ENCODE data around the gene MAML2.

MAML2 gene

DNA sequence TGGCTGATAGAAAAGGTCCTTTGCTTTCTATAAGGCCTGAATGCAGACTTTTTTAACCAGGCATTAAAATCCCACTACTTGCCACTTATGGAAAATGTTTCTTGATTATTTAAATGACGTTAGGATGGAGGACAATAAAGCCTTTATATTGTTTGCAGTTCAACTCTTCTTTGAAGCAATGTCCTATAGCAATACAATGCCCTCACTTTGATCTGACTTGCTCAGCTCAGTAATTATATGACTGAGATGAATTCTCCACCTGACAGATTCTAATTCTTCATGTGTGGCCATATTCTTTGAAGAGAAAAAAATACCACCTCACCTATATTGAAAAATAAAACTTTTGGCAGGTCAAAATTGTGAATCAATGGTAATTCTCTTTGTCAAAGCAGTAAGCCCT, 237.1 kb downstream of the MAML2 start:
- Histone ChIP-seq H3K27me3 (replicated peaks; ENCODE audit: insufficient read depth, low read length) (no peaks in the 10 kb centered on the region), H3K4me3 (ENCODE audit: low read length) (no peak overlapping the region), H3K9ac (ENCODE audit: low read length) (no peak overlapping the region), H4K20me1 (ENCODE audit: insufficient read depth, low read length) (no peaks in the 10 kb centered on the region), H3K4me1 (ENCODE audit: low read length) (no peaks in the 10 kb centered on the region), H3K4me2 (ENCODE audit: low read depth, low read length) (no peak overlapping the region), H3K9me3 (replicated peaks; ENCODE audit: insufficient read depth, low read length) (no peaks in the 10 kb centered on the region), H3K9me2 (replicated peaks; ENCODE audit: insufficient read depth, low read length) (no peaks in the 10 kb centered on the region), H3K36me3 (replicated peaks; ENCODE audit: insufficient read depth, low read length) (no peaks in the 10 kb centered on the region), H3K79me2 (ENCODE audit: low read length) (no peaks in the 10 kb centered on the region), H3F3A (ENCODE audit: insufficient read depth, low read length) (no peaks in the 10 kb centered on the region), H3K27ac (ENCODE audit: low read length) (no peak overlapping the region), H2AFZ (ENCODE audit: low read length) (no peak overlapping the region)
- no peak for DNase-seq
- TF ChIP-seq EZH2 (optimal IDR thresholded peaks at IDR 0.05; ENCODE audit: low read depth, low read length) (no peak), EZH2phosphoT487 (IDR thresholded peaks at IDR 0.05; ENCODE audit: low read length) (no peak)
- TF ChIP-seq, protein P1, sequence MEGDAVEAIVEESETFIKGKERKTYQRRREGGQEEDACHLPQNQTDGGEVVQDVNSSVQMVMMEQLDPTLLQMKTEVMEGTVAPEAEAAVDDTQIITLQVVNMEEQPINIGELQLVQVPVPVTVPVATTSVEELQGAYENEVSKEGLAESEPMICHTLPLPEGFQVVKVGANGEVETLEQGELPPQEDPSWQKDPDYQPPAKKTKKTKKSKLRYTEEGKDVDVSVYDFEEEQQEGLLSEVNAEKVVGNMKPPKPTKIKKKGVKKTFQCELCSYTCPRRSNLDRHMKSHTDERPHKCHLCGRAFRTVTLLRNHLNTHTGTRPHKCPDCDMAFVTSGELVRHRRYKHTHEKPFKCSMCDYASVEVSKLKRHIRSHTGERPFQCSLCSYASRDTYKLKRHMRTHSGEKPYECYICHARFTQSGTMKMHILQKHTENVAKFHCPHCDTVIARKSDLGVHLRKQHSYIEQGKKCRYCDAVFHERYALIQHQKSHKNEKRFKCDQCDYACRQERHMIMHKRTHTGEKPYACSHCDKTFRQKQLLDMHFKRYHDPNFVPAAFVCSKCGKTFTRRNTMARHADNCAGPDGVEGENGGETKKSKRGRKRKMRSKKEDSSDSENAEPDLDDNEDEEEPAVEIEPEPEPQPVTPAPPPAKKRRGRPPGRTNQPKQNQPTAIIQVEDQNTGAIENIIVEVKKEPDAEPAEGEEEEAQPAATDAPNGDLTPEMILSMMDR (IDR thresholded peaks at IDR 0.05; ENCODE audit: low read length) = no peak

DNA sequence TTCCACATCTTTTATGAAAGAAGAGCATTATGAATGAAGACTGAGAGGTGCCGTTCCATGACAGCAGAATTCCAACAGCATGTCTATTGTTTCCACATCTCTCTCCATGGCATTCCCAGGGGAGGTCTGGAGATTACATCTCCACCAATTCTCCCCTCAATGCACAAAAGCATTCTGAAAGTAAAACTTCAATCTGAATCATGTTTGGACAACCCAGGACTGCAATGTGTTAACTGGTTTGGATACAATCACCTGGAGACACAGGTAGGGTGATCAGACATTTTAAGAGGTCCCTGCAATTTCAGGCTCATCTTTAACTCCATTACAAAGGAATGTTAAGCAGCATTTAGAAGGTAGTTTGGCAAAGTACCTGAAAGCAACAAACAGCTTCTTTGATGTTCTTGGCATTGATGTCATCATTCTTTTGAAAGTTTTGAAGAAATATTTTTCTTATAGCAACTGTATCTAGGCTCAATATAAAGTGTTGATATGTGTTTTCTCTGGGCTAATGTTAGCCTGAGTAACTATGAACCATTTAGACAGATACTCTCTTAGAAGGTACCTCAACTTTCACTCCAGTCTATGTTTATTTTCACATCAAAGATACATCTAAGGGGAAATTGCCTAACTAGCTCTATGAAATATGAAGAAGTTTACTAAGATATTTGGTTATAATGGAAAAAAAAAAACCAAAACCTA, 237.6 kb downstream of the MAML2 start:
- H3K79me2 ChIP-seq (ENCODE audit: low read length) = no peaks in the 10 kb centered on the region
- H3K9me2 ChIP-seq (replicated peaks; ENCODE audit: insufficient read depth, low read length) = no peaks in the 10 kb centered on the region
- H3K4me3 ChIP-seq (ENCODE audit: low read length) = no peak overlapping the region
- H2AFZ ChIP-seq (ENCODE audit: low read length) = no peak overlapping the region
- no peaks in the 10 kb centered on the region for H4K20me1 ChIP-seq (ENCODE audit: insufficient read depth, low read length)
- H3F3A ChIP-seq (ENCODE audit: insufficient read depth, low read length) = no peaks in the 10 kb centered on the region
- H3K9ac ChIP-seq (ENCODE audit: low read length) = no peak overlapping the region
- H3K4me1 ChIP-seq (ENCODE audit: low read length) = no peaks in the 10 kb centered on the region
- no peaks in the 10 kb centered on the region for H3K27me3 ChIP-seq (replicated peaks; ENCODE audit: insufficient read depth, low read length)
- TF ChIP-seq, protein P1 (IDR thresholded peaks at IDR 0.05; ENCODE audit: low read length) = no peak
- TF ChIP-seq EZH2 (optimal IDR thresholded peaks at IDR 0.05; ENCODE audit: low read depth, low read length) = no peak
- TF ChIP-seq EZH2phosphoT487 (IDR thresholded peaks at IDR 0.05; ENCODE audit: low read length) = no peak
- H3K36me3 ChIP-seq (replicated peaks; ENCODE audit: insufficient read depth, low read length) = no peaks in the 10 kb centered on the region
- H3K9me3 ChIP-seq (replicated peaks; ENCODE audit: insufficient read depth, low read length) = no peaks in the 10 kb centered on the region
- no peak overlapping the region for H3K4me2 ChIP-seq (ENCODE audit: low read depth, low read length)
- DNase-seq = no peak
- no peak overlapping the region for H3K27ac ChIP-seq (ENCODE audit: low read length)

GRCh38 chr11:96104496-96104895, 238.5 kb downstream of the MAML2 start:
- H3K27ac ChIP-seq (ENCODE audit: low read length) = no peak overlapping the region
- H3K27me3 ChIP-seq (replicated peaks; ENCODE audit: insufficient read depth, low read length) = no peaks in the 10 kb centered on the region
- DNase-seq = no peak
- no peaks in the 10 kb centered on the region for H3K79me2 ChIP-seq (ENCODE audit: low read length)
- no peak overlapping the region for H3K9ac ChIP-seq (ENCODE audit: low read length)
- no peaks in the 10 kb centered on the region for H3K4me1 ChIP-seq (ENCODE audit: low read length)
- TF ChIP-seq, protein P1 (IDR thresholded peaks at IDR 0.05; ENCODE audit: low read length) = no peak
- TF ChIP-seq EZH2 (optimal IDR thresholded peaks at IDR 0.05; ENCODE audit: low read depth, low read length) (no peak), EZH2phosphoT487 (IDR thresholded peaks at IDR 0.05; ENCODE audit: low read length) (no peak)
- no peak overlapping the region for H3K4me3 ChIP-seq (ENCODE audit: low read length)
- no peak overlapping the region for H3K4me2 ChIP-seq (ENCODE audit: low read depth, low read length)
- no peaks in the 10 kb centered on the region for H3K9me3 ChIP-seq (replicated peaks; ENCODE audit: insufficient read depth, low read length)
- no peak overlapping the region for H2AFZ ChIP-seq (ENCODE audit: low read length)
- no peaks in the 10 kb centered on the region for H3F3A ChIP-seq (ENCODE audit: insufficient read depth, low read length)
- H3K9me2 ChIP-seq (replicated peaks; ENCODE audit: insufficient read depth, low read length) = no peaks in the 10 kb centered on the region
- H4K20me1 ChIP-seq (ENCODE audit: insufficient read depth, low read length) = no peaks in the 10 kb centered on the region
- no peaks in the 10 kb centered on the region for H3K36me3 ChIP-seq (replicated peaks; ENCODE audit: insufficient read depth, low read length)

Measured in MM.1S (cell line).